Stimulated activated naive CD4-positive, alpha-beta T cell treated with Interleukin-2 at 50 U/mL for 16 hours (primary cell): ENCODE data around the gene WNT8A.
"Not testable (repeated sequence)": the region's sequence is repeated elsewhere in the genome, so short reads cannot be mapped to it uniquely, and the experiment has no call there.

Source experiments
- DNase-seq: peaks from one replicate; lab custom pipeline; 2025; lab: John Stamatoyannopoulos, UW

The WNT8A gene, protein sequence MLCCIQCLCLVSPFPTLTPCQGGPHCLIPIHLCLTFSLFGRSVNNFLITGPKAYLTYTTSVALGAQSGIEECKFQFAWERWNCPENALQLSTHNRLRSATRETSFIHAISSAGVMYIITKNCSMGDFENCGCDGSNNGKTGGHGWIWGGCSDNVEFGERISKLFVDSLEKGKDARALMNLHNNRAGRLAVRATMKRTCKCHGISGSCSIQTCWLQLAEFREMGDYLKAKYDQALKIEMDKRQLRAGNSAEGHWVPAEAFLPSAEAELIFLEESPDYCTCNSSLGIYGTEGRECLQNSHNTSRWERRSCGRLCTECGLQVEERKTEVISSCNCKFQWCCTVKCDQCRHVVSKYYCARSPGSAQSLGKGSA

DNA sequence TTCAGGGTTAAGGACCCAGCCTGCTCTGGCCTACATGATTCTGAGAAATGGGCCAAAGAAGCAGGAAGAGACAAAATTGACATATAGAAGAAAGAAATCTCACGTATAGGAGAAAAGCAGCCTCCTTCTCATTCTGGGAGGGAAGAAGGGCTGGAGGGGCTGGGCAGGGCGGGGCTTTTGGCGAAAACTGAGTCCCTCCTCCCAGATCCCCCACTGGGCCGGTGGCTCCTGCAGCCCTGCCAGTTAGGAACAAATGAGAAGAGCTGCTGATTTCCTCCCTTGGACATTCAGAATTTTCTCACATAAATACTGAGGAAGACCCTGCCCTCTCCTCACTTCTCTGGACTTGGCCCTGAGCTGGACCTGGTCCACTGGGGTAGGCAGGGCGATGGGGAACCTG lies at the start of gene WNT8A:
Gene WNT8A, plus strand, starts transcription at position 332 of the 400 bp plus-strand sequence. CDS start 95 bp downstream, outside the sequence.
- DNase-seq = no peak

DNA sequence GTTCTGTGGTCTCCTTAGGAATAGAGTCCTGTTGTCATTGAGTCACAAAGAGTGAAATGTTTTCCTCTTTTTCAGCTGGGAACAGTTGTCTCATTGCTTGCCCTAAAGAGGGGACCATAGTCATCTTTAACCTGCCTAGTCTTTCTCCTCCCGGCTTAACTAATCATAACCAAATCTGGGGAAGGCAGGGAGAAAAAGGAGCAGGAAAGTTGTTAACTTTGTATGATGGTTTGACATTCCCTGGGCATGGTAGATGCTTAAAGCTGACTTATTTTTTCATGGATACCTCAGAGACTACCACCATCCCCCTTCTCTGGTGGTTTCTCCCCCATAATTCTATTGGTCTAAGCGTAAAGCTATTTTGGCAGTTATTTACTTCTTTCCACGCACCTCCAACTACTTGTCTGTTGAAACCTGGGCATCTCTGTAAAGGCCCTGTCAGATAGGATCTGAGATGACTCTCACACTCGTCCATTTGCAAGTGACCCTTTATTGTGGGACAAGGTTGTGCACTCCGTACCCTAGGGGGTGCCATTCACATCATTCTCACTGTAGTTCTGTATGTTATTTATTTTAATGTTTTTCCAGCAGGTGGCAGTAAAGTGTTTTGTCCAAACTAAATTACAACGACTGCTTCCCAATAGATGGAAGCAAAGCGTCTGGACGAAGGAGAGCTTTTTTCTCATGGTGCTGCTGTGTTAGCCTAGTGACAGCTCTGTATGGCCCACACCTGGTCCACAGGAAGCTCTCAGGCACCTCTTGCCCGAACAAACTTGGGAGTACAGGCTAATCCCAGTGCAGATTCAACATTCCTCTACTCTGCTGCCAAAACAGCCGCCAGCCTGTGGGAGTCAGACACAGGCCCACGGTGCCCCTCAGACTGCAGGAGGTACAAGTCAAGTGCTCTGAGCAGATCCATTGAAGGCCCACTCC lies 48.0 kb upstream of the WNT8A start:
- peak; percentile 54 for DNase-seq

DNA sequence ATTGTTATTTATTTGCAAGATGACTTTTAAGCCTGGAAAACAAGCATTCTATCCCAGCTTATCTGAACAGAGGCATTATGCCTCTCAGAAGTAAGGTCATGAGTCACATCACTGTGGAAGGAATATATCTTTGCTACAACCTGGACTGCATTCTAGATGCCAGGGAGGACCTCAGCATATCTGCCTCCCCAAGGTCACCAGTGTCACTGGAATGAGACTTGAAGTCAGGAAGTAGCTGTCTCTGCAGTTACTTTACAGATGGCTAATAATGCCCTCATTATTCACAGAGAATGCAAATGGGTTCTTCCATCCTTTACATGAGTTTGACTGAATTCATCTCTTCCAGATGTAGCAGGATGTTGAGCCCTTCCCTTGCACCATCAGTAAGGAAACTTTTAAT lies 46.6 kb upstream of the WNT8A start:
- DNase-seq = no peak

DNA sequence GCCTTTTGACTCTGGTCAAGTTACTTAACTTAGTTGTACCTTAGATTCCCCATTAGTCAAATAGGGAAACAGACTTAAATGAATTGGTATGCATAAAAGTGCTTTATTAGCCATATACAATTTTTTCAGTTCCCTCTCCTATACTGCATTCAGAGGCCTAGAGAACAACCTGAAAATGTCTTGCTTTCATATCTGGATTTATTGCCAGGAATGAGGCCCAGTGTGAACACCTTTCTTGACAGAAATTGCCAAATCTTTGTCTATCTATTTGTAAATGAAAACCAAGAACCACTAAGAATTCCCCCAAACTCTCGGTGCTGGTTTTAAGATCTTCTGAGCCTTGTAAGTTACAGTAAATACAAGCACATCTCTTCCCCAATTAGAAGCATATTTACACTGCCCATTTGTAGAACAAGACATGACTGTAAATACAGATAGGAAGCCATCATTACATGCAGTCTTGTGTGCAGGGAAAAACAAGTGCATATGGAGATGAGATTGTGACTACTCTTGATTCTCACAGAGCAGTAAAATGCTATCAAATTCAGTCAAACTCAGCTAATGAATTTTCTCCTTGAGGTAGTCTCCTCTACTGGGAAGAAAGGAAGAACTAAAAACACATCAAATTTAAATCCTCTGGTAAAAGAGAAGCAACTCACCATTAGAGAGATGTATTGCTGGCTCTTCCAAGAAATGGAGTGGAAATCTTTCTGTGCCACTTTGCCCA lies 45.8 kb upstream of the WNT8A start:
- no peak for DNase-seq

DNA sequence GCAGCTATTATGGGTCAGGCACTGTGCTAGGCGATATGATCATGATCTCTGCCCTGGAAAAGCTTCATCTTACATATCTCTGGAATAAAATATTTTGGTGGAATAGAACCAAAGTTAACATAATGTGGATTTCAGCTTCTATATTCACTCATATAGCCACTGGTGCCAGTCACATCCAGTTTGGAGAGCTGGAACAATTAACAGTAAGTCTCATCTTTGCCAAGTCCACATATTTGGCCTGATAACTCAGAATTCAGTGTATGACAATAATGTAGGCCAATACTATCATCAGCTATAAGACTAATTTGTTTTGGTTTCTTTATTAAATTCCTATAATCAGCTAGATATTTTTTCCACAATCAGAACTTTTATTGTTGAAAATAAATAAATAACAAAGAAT lies 45.0 kb upstream of the WNT8A start:
- no peak for DNase-seq

DNA sequence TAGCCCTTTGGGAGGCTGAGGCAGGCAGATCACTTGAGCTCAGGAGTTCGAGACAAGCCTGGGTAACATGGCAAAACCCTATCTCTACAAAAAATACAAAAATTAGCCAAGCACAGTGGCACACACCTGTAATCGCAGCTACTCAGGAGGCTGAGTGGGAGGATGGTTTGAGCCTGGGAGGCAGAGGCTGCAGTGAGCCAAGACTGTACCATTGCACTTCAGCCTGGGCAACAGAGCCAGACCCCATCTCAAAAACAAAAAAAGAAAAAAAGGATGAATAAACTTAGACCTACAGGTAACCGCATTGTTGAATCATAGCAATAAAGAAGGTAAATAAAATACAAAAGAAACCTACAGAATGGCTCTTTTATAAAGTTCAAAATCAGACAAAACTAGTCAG lies 38.5 kb upstream of the WNT8A start:
- not testable (repeated sequence) for DNase-seq

DNA sequence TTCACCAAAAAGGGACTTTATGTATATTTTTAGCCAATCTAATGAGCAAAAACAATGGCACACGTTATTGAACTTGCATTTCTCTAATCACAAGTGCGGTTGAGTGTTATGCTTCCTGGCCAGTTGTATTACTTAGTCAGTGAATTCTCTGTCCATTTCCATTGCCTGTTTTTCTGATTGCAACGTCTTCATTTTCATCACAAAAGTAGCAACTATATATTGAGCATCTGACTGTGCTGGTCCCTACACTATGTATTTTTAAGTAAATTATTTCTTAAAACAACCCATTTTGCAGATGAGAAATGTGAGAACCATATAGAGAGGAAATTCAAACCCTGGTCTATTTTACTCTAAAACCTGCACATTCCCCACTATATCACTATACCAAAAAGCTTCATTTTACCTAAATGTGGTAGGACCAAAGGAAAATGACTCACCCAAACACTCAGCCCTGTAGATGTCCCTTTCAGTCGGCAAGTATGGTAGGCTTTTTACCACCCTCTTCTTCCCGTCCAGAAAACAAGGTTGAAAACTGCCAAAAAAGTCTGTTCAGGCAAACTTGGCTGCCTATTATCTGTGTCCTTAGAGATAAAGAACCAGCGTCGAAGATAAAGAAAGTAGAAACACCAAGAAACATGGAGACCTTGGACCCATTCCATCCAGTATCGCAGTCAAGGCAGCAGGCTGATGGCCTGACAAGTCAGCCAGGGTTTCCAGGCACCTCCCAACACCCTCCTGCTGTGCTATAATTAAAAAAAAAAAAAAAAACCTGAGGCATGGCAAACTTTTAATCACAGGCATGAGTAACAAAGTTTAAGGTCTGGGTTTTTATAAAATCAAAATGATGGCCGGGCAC lies 32.2 kb upstream of the WNT8A start:
- DNase-seq = no peak

DNA sequence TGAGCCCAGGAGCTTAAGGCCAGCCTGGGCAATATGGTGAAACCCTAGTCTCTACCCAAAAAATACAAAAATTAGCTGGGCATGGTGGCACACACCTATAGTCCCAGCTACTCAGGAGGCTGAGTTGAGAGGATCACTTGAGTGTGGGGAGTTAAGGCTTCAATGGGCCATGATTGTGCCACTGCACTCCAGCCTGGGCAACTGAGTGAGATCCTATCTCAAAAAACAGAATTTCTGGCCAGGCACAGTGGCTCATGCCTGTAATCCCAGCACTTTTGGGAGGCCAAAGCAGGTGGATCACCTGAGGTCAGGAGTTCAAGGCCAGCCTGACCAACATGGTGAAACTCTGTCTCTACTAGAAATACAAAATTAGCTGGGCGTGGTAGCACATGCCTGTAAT lies 31.1 kb upstream of the WNT8A start:
- DNase-seq = not testable (repeated sequence)

DNA sequence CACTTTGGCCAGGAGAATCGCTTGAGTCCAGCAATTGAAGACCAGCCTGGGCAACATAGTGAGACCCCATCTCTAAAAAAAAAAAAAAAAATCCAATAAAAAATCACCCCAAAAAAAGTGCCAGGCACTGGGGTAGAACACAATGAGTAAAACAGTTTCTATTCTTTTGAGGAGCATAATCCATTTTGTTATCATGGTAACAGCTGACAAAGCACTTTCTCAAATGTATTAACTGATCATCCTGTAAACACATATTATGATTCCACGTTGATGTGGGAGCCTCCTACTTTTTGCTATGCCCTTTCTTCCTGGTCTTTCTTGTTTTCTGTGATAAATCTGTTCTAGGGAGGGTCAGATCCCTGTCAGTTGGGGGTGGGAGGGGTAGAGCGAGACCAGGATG lies 30.3 kb upstream of the WNT8A start:
- DNase-seq = no peak

DNA sequence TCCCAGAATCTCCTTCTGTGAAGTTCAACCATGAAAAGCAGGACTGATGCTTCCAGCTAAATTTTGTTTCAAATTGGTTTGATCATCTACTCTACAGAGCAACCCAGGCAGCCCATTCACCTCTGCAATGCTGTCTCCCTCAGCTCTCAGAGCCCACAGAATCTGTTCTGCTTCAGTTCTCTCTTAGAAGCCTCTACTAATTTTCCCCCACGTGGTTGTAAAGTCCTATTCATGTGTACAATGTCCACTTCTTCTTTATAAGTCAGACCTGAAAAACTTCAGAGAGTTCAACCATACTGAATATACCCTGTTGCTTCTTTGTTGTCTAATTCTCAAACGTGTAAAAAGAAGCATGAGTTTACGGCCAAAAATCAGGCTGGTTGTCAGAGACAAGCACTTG lies 29.6 kb upstream of the WNT8A start:
- DNase-seq = no peak

DNA sequence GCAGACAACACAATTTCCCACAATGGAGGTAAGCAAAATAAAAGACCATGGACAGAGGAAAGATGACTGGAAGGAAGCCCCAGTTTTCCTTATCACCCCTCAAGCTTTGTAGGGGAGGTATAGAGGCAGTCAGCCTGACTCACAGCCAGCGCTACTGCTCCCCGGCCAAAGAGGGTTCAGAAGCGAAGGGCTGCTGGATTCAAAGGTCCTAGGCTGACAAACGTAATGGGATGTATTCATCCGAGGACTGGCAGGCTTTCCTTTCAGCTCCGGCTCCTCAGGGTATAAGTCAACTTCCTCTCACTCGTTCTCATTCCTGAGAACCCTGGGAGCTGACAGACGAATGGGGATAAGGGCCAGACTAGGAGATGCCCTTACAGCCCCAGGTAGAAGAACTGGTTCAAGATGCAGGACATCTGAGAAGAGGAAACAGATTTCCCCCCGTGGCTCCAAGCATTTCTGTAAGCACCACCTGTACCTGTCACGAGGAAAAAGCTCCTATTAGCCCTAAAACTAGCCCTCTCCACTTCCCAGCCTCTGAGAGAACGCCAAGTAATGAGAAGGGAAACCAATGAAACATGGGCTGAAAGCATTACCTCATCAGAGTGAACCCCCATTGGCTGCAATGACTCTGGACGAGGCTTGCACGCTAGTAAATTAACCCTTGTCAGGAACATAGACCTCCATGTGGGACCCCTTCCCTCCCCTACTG lies 28.8 kb upstream of the WNT8A start:
- no peak for DNase-seq

DNA sequence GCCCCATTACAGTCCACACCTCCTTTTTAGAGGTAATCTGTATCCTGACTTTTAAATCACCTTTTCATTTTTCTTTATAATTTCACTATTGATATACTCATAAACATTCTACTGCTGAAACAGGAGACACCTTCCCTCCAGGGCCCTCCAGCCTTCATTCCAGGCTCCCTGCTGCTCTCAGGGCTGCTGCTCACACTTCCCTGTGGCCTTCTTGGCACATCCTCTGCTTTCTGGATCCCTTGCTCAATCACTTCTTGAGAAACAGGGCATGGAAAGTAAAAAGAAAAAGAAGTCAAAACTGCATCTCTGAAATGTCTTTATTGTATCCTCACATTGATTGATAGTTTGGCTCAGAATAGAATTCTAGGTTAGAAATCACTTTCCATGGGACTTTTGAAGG lies 19.3 kb upstream of the WNT8A start:
- DNase-seq = no peak

DNA sequence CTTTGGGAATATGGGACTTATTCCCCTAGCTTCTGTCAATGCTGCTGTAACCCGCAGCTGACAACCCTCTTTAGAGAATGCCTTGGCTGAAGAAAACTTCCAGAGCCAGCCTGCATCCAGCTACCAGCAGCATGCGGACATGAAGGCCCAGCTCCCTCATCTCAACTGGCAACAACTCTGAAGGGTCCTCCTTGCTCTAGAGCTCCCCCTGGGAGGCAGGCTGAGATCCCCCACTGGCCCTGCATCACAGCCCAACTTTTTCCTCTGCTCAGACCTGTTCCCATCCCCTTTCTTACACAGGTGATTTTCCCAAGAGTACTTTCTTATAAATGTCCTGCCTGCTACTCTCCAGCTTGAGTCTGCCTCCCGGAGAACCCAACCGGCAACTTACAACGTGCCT lies 18.7 kb upstream of the WNT8A start:
- DNase-seq = no peak

DNA sequence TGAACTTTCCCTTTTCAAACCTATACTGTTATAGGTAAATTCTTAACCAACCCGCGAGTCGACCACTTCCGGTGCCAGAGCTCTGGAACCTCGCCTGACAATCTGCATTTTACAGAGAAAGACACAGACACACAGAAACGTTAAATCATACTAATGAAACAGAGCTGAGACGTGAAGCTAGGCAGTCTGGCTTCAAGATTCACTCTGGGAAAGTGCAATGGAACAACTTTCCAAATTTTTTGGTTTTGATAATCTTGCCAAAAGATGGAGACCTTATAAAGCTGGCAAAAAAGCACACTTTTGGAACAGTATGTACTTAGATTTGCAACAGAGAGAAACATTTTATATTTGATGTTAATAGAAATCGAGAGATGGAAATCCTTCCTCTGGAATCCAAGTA lies 15.9 kb upstream of the WNT8A start:
- no peak for DNase-seq

DNA sequence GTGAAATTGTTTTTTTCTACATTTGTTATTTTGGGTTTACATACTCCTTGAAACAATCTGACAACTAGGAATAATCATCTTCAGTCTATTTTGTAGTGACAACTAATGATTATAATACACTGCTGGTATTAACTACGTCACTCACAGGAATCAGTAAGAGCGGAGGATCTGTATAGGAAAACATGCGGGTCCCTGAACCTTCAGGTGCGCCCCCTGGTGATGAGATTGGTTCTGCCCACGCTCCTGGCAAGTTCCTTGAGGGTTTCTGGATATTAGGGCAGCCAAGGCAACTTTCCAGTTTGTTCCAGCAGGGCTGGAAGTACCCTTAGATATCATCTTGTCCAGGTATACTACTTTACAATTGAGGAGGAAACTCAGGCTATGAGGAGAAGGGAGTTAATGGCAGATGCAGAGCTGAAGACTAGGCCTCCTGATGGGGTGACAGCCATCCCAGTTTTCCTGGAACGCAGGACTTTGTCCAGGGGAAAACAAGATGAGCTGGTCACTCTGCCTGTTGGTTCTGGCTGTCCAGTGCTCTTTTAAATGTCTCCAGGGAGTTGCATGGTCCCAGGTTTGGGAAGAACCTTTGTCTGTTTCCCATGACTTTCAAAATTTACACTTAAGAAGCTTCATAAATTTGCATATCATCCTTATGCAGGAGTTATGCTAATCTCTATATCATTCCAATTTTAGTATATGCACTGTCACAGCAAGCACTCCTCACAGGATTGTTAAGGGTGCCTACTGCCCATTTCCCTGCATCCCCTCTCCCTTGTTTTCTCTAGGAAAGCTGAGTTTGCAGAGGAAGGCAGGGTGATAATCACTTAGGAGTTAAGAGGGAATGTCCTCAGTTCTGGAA lies 14.9 kb upstream of the WNT8A start:
- peak; percentile 62 for DNase-seq

DNA sequence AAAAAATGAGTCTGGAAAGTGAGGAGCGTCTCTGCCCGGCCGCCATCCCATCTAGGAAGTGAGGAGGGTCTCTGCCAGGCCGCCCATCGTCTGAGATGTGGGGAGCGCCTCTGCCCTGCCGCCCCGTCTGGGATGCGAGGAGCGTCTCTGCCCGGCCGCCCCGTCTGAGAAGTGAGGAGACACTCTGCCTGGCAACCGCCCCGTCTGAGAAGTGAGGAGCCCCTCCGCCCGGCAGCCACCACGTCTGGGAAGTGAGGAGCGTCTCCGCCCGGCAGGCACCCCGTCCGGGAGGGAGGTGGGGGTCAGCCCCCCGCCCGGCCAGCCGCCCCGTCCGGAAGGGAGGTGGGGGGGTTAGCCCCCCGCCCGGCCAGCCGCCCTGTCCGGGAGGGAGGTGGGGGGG lies 13.8 kb upstream of the WNT8A start:
- not testable (repeated sequence) for DNase-seq

DNA sequence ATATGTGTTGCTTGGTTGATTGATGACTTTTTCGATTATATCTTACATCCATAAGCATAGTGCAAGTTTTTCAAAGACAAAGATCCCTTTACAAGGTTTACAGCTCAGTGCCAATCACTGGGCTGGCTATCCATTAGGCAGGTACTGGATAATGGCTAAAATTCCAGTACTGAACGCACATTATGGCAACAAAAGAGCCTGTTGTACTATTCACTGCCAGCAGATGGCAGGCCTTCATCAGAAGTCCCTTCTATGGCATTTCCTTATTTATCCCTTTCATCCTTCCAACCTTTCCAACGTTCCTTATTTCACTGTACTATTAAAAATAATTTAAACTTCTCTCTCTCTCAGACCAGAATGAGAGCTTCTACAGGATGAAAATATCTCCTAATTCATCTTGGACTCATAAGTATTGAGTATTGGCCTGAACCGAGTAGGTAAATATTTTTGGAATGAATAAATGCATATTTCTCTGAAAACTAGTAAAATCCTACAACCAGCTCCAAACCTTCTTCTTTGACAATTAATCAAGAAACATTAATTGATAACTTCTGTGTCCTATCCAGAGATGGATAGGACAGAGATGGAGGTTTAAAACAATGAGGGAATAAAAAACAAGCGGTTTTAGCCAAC lies 6.7 kb upstream of the WNT8A start:
- DNase-seq = peak; percentile 19

DNA sequence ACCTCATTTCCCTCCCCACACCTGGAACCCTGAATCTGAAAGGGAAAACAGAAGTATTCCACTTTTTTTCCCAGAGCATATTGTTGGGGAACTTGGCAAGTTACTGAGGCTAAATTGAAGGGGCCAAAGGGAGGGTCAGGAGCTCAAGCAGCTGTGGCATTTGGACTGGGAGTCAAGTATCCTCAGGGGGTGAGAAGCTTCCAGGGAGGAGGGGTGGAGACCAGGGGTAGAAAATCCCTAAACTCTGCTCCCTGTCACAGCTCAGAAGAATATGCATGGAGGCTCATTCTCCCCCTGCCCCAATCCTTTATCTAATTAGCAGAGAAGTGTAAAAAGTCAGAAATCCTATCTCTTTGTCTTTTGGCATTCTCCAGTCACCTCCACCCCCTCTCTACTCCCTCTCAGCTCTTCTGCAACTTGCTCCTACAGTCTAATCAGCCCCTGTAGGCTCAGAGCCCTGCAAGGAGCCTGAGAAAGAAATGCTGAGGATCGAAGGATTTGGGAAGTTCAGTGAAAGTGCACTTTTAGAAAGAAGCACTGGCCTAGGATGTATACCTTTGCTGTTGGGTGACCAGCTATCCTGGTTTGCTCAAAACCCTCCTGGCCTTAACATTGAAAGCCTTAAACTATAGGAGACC lies 5.7 kb upstream of the WNT8A start:
- DNase-seq = no peak

DNA sequence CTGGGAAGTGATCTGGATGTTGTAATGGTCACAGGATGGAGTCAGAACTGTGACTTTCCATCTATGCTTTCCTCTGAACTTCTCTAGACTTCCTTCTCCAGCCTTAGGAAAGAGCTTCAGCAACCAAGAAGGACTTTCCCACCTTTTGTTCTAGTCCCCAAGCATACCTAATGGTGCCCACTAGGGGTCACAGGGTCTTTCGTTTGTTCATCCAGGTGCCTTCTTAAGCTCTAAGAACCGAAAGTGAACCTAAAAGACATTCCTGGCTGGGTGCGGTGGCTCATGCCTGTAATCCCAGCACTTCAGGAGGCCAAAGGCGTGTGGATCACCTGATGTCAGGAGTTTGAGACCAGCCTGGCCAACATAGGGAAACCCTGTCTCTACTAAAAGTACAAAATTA lies 1.8 kb upstream of the WNT8A start:
- DNase-seq = no peak
